OCI-LY7 (cell line): ENCODE measurements around the gene ENAM.

Source experiments
- EZH2phosphoT487 ChIP-seq: fragments of 200-600 bp; sonication (generic); IDR thresholded peaks from 2 replicates; pipeline ENCODE4 v1.6.1; 2018; ENCODE audit warnings: low read depth, borderline replicate concordance, mild to moderate bottlenecking, mixed run types, antibody characterized with exemption, low read length, moderate library complexity, mixed read lengths
- TF ChIP-seq, protein P1 (sequence below): fragments of 200-600 bp; sonication (generic); conservative IDR thresholded peaks from 2 replicates; pipeline ENCODE4 v1.5.1; 2014; ENCODE audit warnings: mild to moderate bottlenecking, antibody characterized with exemption, low read length, moderate library complexity, mixed read lengths

DNA sequence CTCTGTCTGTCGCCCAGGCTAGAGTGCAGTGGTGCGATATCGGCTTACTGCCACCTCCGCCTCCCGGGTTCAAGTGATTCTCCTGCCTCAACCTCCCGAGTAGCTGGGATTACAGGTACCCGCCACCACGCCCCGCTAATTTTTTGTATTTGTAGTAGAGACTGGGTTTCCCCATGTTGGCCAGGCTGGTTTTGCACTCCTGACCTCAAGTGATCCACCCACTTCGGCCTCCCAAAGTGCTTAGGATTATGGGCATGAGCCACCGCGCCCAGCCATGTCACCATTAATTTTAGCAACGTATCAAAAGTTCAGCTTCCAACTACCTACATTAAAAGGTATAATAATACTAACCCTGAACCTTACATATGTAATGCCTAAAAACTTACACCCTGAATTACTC lies 58.8 kb downstream of the ENAM start:
- TF ChIP-seq, protein P1, sequence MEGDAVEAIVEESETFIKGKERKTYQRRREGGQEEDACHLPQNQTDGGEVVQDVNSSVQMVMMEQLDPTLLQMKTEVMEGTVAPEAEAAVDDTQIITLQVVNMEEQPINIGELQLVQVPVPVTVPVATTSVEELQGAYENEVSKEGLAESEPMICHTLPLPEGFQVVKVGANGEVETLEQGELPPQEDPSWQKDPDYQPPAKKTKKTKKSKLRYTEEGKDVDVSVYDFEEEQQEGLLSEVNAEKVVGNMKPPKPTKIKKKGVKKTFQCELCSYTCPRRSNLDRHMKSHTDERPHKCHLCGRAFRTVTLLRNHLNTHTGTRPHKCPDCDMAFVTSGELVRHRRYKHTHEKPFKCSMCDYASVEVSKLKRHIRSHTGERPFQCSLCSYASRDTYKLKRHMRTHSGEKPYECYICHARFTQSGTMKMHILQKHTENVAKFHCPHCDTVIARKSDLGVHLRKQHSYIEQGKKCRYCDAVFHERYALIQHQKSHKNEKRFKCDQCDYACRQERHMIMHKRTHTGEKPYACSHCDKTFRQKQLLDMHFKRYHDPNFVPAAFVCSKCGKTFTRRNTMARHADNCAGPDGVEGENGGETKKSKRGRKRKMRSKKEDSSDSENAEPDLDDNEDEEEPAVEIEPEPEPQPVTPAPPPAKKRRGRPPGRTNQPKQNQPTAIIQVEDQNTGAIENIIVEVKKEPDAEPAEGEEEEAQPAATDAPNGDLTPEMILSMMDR, result no peak
- no peak for TF ChIP-seq EZH2phosphoT487
